K562 (cell line): Measurements from ENCODE around the gene PCBD1. TPM values are rescaled to one million over a fixed set of nuclear protein-coding genes. Genes with fewer than 3 reads are reported as not detected.

Source experiments
- ATAC-seq: fragments of 200-7000 bp; cut with Tn5 transposase; 3 replicates; pipeline ENCODE4 v1.9.1; 2020; ENCODE audit warnings: moderate library complexity
- BruUV-seq: library from RNA; stranded (reverse); fragments of 400-500 nt; replicated peaks from 2 replicates; lab custom pipeline; 2021; lab: Mats Ljungman, UMichigan
- CTCF ChIA-PET: fragments of 300-600 bp; formaldehyde crosslinking; extraction: SDS; loops from one replicate; lab custom pipeline; 2021; ENCODE audit warnings: low intra/inter-chr PET ratio; lab: Yijun Ruan, JAX
- POLR2A ChIA-PET: fragments of 300-600, 350-650 bp; sonication (Branson Sonifier 250); formaldehyde crosslinking; extraction: SDS; loops from one replicate; lab custom pipeline; 2021; ENCODE audit warnings: antibody characterized with exemption, inconsistent platforms; lab: Yijun Ruan, JAX
- DNase-seq, 4 experiments: peaks; one replicate each; pipeline versions ENCODE4 v3.0.0 to v3.0.0-alpha.2; 2011 to 2018; ENCODE audit warnings: low spot score in 3 of 4, mixed read lengths in 3 of 4; ENCODE audit errors: extremely low read depth in 1 of 4
- FAIRE-seq: peaks from 2 replicates; lab custom pipeline; 2011; peaks lifted over from hg19 to GRCh38; lab: Jason Lieb, UNC
- H2AFZ ChIP-seq: 2 replicates; pipeline ENCODE4 v1.6.0; 2011; ENCODE audit warnings: low read depth, low read length, control low read depth, inconsistent platforms
- H3K27ac ChIP-seq: fragments of 200-600 bp; 3 replicates; pipeline ENCODE4 v1.8.0; 2011; ENCODE audit warnings: low read depth, mild to moderate bottlenecking, control low read depth, inconsistent platforms, low read length, moderate library complexity, mixed read lengths; ENCODE audit errors: extremely low read depth
- H3K27me3 ChIP-seq, 2 experiments: fragments of 300-600 bp in 1 of 2; 2 replicates in 1 of 2; 3 replicates in 1 of 2; pipeline versions ENCODE4 v1.6.0 to v1.8.0; 2011; ENCODE audit warnings: inconsistent platforms in 2 of 2, low read length in 2 of 2, mild to moderate bottlenecking in 1 of 2, mixed read lengths in 1 of 2, moderate library complexity in 1 of 2; ENCODE audit not compliant: control insufficient read depth in 2 of 2, insufficient read depth in 2 of 2
- H3K36me3 ChIP-seq: fragments of 300-600 bp; 3 replicates; pipeline ENCODE4 v1.8.0; 2011; ENCODE audit warnings: mild to moderate bottlenecking, low read length, inconsistent platforms; ENCODE audit not compliant: control insufficient read depth, insufficient read depth
- H3K4me1 ChIP-seq, 2 experiments: fragments of 200-600 bp in 1 of 2; replicated peaks in 1 of 2; 2 replicates in 1 of 2; 3 replicates in 1 of 2; pipeline versions ENCODE4 v1.5.1 to v1.8.0; 2011; ENCODE audit warnings: inconsistent platforms in 2 of 2, low read length in 2 of 2, mild to moderate bottlenecking in 1 of 2, mixed read lengths in 1 of 2, moderate library complexity in 1 of 2; ENCODE audit not compliant: control insufficient read depth in 2 of 2, insufficient read depth in 2 of 2
- H3K4me2 ChIP-seq: 2 replicates; pipeline ENCODE4 v1.6.1; 2011; ENCODE audit warnings: low read length, control low read depth, inconsistent platforms, mixed read lengths; ENCODE audit not compliant: insufficient read depth
- H3K4me3 ChIP-seq: fragments of 200-600 bp; sonication (generic), shearing (Covaris generic); 2 replicates; pipeline ENCODE4 v1.5.1; 2016; ENCODE audit warnings: control low read depth, inconsistent platforms
- H3K79me2 ChIP-seq: fragments of 200-600 bp; 3 replicates; pipeline ENCODE4 v1.8.0; 2011; ENCODE audit warnings: low read length, inconsistent platforms; ENCODE audit not compliant: control insufficient read depth, insufficient read depth
- H3K9ac ChIP-seq, 2 experiments: 2 replicates each; pipeline versions ENCODE4 v1.6.0 to v1.6.1; 2011; ENCODE audit warnings: low read depth in 2 of 2, low read length in 2 of 2, control low read depth in 1 of 2, inconsistent platforms in 1 of 2, mild to moderate bottlenecking in 1 of 2, mixed read lengths in 1 of 2; ENCODE audit not compliant: insufficient read depth in 1 of 2
- H3K9me1 ChIP-seq: one replicate; pipeline ENCODE4 v1.6.0; 2011; ENCODE audit warnings: inconsistent platforms, mild to moderate bottlenecking, low read length, moderate library complexity; ENCODE audit not compliant: control insufficient read depth, insufficient read depth
- H3K9me3 ChIP-seq: replicated peaks from 2 replicates; pipeline ENCODE4 v1.5.1; 2011; ENCODE audit warnings: low read depth, low read length, inconsistent platforms; ENCODE audit not compliant: control insufficient read depth, insufficient read depth
- H4K20me1 ChIP-seq: replicated peaks from 2 replicates; pipeline ENCODE4 v1.6.1; 2011; ENCODE audit warnings: low read length, inconsistent platforms, mixed read lengths; ENCODE audit not compliant: control insufficient read depth, insufficient read depth
- BCOR ChIP-seq: fragments of 450-650 bp; IDR thresholded peaks from 2 replicates; pipeline ENCODE4 v1.6.1; 2016
- HOXB6 ChIP-seq: fragments of 250-450 bp; sonication (Bioruptor Pico); IDR thresholded peaks from 2 replicates; pipeline ENCODE4 v1.5.1; 2022; ENCODE audit warnings: mild to moderate bottlenecking, borderline replicate concordance
- KDM1A ChIP-seq, 2 experiments: fragments of 450-650 bp; IDR thresholded peaks; 2 replicates each; pipeline ENCODE4 v1.6.1; 2016; ENCODE audit warnings: mild to moderate bottlenecking in 2 of 2
- NONO ChIP-seq, 2 experiments: fragments of 200-400 bp in 1 of 2; fragments of 450-650 bp in 1 of 2; formaldehyde crosslinking in 1 of 2; IDR thresholded peaks; 2 replicates each; pipeline ENCODE4 v1.6.1; 2017; ENCODE audit warnings: low read depth in 2 of 2, mild to moderate bottlenecking in 2 of 2, moderate library complexity in 2 of 2, low read length in 1 of 2
- NRF1 ChIP-seq, 2 experiments: fragments of 450-650 bp; IDR thresholded peaks in 1 of 2; conservative IDR thresholded peaks in 1 of 2; 2 replicates each; pipeline ENCODE4 v1.6.1; 2014; ENCODE audit warnings: mild to moderate bottlenecking in 2 of 2
- RBM25 ChIP-seq: fragments of 200-400 bp; formaldehyde crosslinking; IDR thresholded peaks from 2 replicates; pipeline ENCODE4 v1.6.1; 2018; ENCODE audit warnings: low read length, low read depth, moderate library complexity; ENCODE audit not compliant: severe bottlenecking
- TBP ChIP-seq: optimal IDR thresholded peaks from 2 replicates; pipeline ENCODE3; 2011; ENCODE audit warnings: low read depth, low read length, improper control_type of control experiment
- ZFP36 ChIP-seq: fragments of 150-350 bp; IDR thresholded peaks from 2 replicates; pipeline ENCODE4 v1.6.1; 2018; ENCODE audit warnings: low read length, low read depth; ENCODE audit not compliant: partially characterized antibody
- WGBS: fragments of 100-300 bp; shearing (Covaris generic); methylation state at CpG from one replicate; pipeline ENCODE4 v1.1.6; 2016; ENCODE audit warnings: low coverage, mixed read lengths; ENCODE audit not compliant: insufficient coverage; ENCODE audit errors: missing lambda C conversion rate; 5-methylcytosine and 5-hydroxymethylcytosine counted together
- in situ Hi-C: fragments of 300-500 bp; cut with MboI; formaldehyde crosslinking; loops from 4 replicates; pipeline ENCODE4 v1.15.0; 2018; ENCODE audit warnings: inconsistent platforms, mixed read lengths
- intact Hi-C: fragments of 100-400 bp; cut with micrococcal nuclease; formaldehyde crosslinking; loops from 2 replicates; pipeline ENCODE4 v1.14.2; 2022
- polyA plus RNA-seq, 8 experiments: library from polyadenylated mRNA; depleted of rRNA in 4 of 8; stranded (reverse) in 5 of 8; unstranded in 3 of 8; fragments of >200 nt; fragmentation: Nextera tagmentation in 2 of 8; fragmentation: Illumina TruSeq in 1 of 8; extraction: Ambion mirVana in 2 of 8; extraction: Trizol in 1 of 8; gene quantifications; 2 replicates each; pipeline versions ENCODE4 v1.2.1 to v1.2.3, GENCODE V29; 2011 to 2014; ENCODE audit warnings: inconsistent platforms in 1 of 8, missing spikeins in 1 of 8
- total RNA-seq, 7 experiments: library from RNA; depleted of rRNA in 6 of 7; stranded (reverse); fragments of >200 nt in 6 of 7; fragmentation: Illumina TruSeq in 2 of 7; extraction: Trizol in 2 of 7; gene quantifications; 2 replicates each; pipeline versions ENCODE4 v1.2.1 to v1.2.3, GENCODE V29; 2011 to 2021; ENCODE audit warnings: low replicate concordance in 1 of 7
- TF ChIP-seq, protein P1 (sequence below): fragments of 200-800 bp; sonication (Bioruptor generic); IDR thresholded peaks from 2 replicates; pipeline ENCODE4 v1.6.1; 2017; ENCODE audit warnings: missing genetic modification characterization, missing compliant biosample characterization

PCBD1 gene
- total and polyA plus RNA-seq, 9 of the 15 experiments (the other 6 are each of a cell fraction or from before 2014, with no cell fraction given), result 14.6 to 109 (median 57.0) TPM

DNA sequence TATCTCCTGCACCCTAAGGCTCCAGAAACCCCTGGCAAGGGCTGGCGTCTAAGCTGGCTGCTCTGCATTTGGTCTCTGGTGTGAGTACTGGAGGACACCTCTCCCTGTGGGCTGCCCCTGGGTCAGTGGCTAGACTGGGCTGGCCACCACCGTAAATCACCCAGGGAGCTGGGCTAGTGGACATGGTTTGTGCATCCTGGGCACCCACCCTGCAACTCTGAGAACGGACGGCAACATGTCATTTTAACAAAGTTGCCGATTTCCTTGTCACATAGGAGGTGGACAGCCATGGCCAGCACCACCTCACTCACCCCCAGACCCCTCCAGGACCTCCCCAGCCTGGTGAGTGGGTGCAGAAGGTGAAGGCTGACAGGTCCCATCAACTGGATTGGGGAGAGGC, 26.8 kb upstream of the PCBD1 start (continued):
- TF ChIP-seq NONO (IDR thresholded peaks at IDR 0.05; ENCODE audit: low read depth in 2 of 2, low read length in 1 of 2), result no peak
- TF ChIP-seq, protein P1, sequence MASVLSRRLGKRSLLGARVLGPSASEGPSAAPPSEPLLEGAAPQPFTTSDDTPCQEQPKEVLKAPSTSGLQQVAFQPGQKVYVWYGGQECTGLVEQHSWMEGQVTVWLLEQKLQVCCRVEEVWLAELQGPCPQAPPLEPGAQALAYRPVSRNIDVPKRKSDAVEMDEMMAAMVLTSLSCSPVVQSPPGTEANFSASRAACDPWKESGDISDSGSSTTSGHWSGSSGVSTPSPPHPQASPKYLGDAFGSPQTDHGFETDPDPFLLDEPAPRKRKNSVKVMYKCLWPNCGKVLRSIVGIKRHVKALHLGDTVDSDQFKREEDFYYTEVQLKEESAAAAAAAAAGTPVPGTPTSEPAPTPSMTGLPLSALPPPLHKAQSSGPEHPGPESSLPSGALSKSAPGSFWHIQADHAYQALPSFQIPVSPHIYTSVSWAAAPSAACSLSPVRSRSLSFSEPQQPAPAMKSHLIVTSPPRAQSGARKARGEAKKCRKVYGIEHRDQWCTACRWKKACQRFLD, result no peak
- no peak for TF ChIP-seq TBP

DNA sequence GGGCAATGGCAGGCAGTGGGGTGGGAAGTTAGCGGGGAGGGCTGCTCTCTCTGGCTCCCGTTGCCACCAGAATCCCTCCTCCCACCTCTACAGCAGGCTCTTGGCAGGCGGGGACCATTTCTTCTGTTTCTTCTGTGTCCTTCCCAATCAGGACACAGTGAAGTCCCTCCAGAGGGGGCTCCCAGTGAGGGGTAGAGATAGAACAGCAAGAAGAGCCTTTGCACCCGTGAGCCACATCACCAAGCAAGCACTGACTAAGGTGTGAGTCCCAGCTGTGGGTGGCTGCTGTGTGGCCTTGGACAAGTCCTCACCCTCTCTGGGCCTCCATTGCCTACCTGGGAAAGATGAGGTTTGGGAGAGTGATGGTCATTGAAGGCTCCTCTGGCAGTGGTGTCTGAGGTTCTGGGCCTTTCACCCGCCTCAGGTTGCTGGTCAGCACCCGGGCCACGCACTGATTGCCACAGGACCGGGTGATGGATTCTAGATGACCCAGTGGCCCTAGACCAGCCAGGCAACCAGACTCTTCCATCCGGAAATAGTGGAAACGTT, 26.0 kb upstream of the PCBD1 start:
- Histone ChIP-seq H3K79me2 (no peaks in the 10 kb centered on the region), H4K20me1 (peaks cover 17% of the 10 kb centered on the region), H2AFZ (no peak overlapping the region), H3K36me3 (no peaks in the 10 kb centered on the region), H3K9me3 (no peaks in the 10 kb centered on the region), H3K27me3 (peaks cover 30 to 85% of the 10 kb centered on the region in 2 experiments), H3K4me1 (peaks cover 0 to 6% of the 10 kb centered on the region in 2 experiments; a peak in 1 of 5 replicates), H3K4me3 (no peak overlapping the region), H3K27ac (no peak overlapping the region), H3K4me2 (no peak overlapping the region), H3K9ac (no peak overlapping the region), H3K9me1 (no peaks in the 10 kb centered on the region)
- in situ Hi-C loops (no loop called here), intact Hi-C loops (no loop called here)
- no peak for DNase-seq
- ATAC-seq, result no peak
- under 1% methylated on average over 10 of the region's 10 CpGs for WGBS
- FAIRE-seq, result no peak
- BruUV-seq, result no TSS peak
- TF ChIP-seq RBM25, result peak; percentile 53
- TF ChIP-seq HOXB6, result no peak
- TF ChIP-seq NRF1 (conservative IDR thresholded peaks at IDR 0.05 in 1 of 2, IDR thresholded peaks at IDR 0.05 in 1 of 2), result no peak
- TF ChIP-seq ZFP36, result peak; percentile 81
- TF ChIP-seq KDM1A (IDR thresholded peaks at IDR 0.05), result peak in 1 of 2 experiments; percentile 28; a peak in 1 of 4 replicates
- peak; percentile 37; the same call in 1 of the 2 replicates for TF ChIP-seq BCOR
- TF ChIP-seq, all 486 proteins: peak for 4
- CTCF ChIA-PET, result no interaction called here
- POLR2A ChIA-PET, result interaction anchor here (1.1 kb wide), 1 partner anchor 384 kb away, joined by 3 read pairs; no protein-coding TSS in a partner anchor
